DND-41 (cell line): ENCODE data around the gene CNNM1.

Source experiments
- EZH2 ChIP-seq: IDR thresholded peaks from 3 replicates; pipeline ENCODE4 v1.6.1; 2012; ENCODE audit warnings: borderline replicate concordance, low read depth, mild to moderate bottlenecking, moderate library complexity, low read length, inconsistent platforms; ENCODE audit not compliant: severe bottlenecking
- TF ChIP-seq, protein P1 (sequence below): IDR thresholded peaks from 2 replicates; pipeline ENCODE4 v1.5.1; 2012; ENCODE audit warnings: borderline replicate concordance, low read length, moderate library complexity, mild to moderate bottlenecking; ENCODE audit not compliant: poor library complexity, severe bottlenecking; ENCODE audit errors: extremely low read depth

DNA sequence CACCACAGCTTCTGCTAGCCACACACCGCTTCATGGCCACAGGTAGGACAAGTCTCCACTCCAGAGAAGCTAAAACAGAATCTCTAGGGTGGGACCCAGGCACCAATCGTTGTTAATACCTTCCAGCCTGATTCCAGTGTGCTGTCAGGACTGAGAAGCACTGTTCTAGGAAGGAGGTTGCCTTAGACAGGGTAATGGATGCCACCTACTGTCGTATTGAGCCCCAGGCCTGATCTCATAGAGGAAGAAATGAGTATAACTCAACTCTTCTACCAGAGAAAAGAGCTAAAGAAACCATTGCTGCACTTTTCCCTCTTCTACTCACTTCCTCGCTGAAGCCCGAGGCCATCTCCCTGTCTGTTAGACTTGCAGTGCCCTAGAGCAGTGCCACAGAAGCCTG is 31.8 kb downstream of the CNNM1 start:
- TF ChIP-seq, protein P1, sequence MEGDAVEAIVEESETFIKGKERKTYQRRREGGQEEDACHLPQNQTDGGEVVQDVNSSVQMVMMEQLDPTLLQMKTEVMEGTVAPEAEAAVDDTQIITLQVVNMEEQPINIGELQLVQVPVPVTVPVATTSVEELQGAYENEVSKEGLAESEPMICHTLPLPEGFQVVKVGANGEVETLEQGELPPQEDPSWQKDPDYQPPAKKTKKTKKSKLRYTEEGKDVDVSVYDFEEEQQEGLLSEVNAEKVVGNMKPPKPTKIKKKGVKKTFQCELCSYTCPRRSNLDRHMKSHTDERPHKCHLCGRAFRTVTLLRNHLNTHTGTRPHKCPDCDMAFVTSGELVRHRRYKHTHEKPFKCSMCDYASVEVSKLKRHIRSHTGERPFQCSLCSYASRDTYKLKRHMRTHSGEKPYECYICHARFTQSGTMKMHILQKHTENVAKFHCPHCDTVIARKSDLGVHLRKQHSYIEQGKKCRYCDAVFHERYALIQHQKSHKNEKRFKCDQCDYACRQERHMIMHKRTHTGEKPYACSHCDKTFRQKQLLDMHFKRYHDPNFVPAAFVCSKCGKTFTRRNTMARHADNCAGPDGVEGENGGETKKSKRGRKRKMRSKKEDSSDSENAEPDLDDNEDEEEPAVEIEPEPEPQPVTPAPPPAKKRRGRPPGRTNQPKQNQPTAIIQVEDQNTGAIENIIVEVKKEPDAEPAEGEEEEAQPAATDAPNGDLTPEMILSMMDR = peak; percentile 5
- TF ChIP-seq EZH2 = no peak
